Osteocyte (in vitro differentiated cells): Measurements from ENCODE around the gene WDR48. TPM values are rescaled to one million over a fixed set of nuclear protein-coding genes. Genes with fewer than 3 reads are reported as not detected.

Experiments
- DNase-seq: peaks from one replicate; pipeline ENCODE4 v3.0.0; 2021; ENCODE audit warnings: mixed read lengths; ENCODE audit not compliant: unreplicated experiment; ENCODE audit errors: extremely low spot score
- H3K27ac Mint-ChIP-seq: one replicate; pipeline ENCODE4 v1.8.0; 2021; ENCODE audit warnings: mild to moderate bottlenecking, mixed read lengths; ENCODE audit not compliant: unreplicated experiment
- H3K27me3 Mint-ChIP-seq: one replicate; pipeline ENCODE4 v1.8.0; 2021; ENCODE audit warnings: mixed read lengths; ENCODE audit not compliant: unreplicated experiment
- H3K36me3 Mint-ChIP-seq: one replicate; pipeline ENCODE4 v1.8.0; 2021; ENCODE audit warnings: mixed read lengths; ENCODE audit not compliant: unreplicated experiment
- H3K4me1 Mint-ChIP-seq: one replicate; pipeline ENCODE4 v1.8.0; 2021; ENCODE audit warnings: mixed read lengths; ENCODE audit not compliant: unreplicated experiment
- H3K4me3 Mint-ChIP-seq: one replicate; pipeline ENCODE4 v1.8.0; 2021; ENCODE audit warnings: mild to moderate bottlenecking, moderate library complexity, mixed read lengths; ENCODE audit not compliant: unreplicated experiment
- H3K9me3 Mint-ChIP-seq: one replicate; pipeline ENCODE4 v1.8.0; 2021; ENCODE audit warnings: mixed read lengths; ENCODE audit not compliant: unreplicated experiment
- CTCF ChIP-seq: fragments of 200-600 bp; sonication (generic); IDR thresholded peaks from 2 replicates; pipeline ENCODE4 v1.5.0; 2021; ENCODE audit warnings: antibody characterized with exemption, mild to moderate bottlenecking, moderate library complexity
- total RNA-seq: library from RNA; stranded (reverse); gene quantifications from 2 replicates; pipeline ENCODE4 v1.2.1, GENCODE V29; 2021

The WDR48 gene
- total RNA-seq, 1 donor from 2014 or later, result 45.4 TPM

GRCh38 chr3:39134305-39134704 lies 82.5 kb downstream of the WDR48 start:
- no peak for DNase-seq
- H3K36me3 Mint-ChIP-seq, result peaks cover 4% of the 10 kb centered on the region

GRCh38 chr3:39135170-39135805 lies 83.5 kb downstream of the WDR48 start:
- no peaks in the 10 kb centered on the region for H3K4me1 Mint-ChIP-seq
- H3K36me3 Mint-ChIP-seq, result peaks cover 2% of the 10 kb centered on the region
- no peak overlapping the region for H3K4me3 Mint-ChIP-seq
- no peak for TF ChIP-seq CTCF
- DNase-seq, result no peak
- H3K9me3 Mint-ChIP-seq, result no peaks in the 10 kb centered on the region
- no peaks in the 10 kb centered on the region for H3K27me3 Mint-ChIP-seq
- H3K27ac Mint-ChIP-seq, result no peak overlapping the region

More at GRCh38 chr3:39134305-39134704, 82.5 kb downstream of the WDR48 start:
- Mint-ChIP-seq H3K4me3 (no peak overlapping the region), H3K4me1 (no peaks in the 10 kb centered on the region), H3K9me3 (no peaks in the 10 kb centered on the region), H3K27ac (no peak overlapping the region), H3K27me3 (no peaks in the 10 kb centered on the region)
- TF ChIP-seq CTCF, result no peak

- Mint-ChIP-seq H3K4me1 (peaks cover 14% of the 10 kb centered on the region), H3K4me3 (no peak overlapping the region), H3K27me3 (no peaks in the 10 kb centered on the region), H3K27ac (no peak overlapping the region), H3K9me3 (no peaks in the 10 kb centered on the region), H3K36me3 (peaks cover 2% of the 10 kb centered on the region)
- no peak for TF ChIP-seq CTCF
- DNase-seq, result no peak
Observed at GRCh38 chr3:39136533-39137434, 85.0 kb downstream of the WDR48 start.

GRCh38 chr3:39137435-39137936 lies 85.7 kb downstream of the WDR48 start:
- TF ChIP-seq CTCF, result no peak
- Mint-ChIP-seq H3K36me3 (peaks cover 4% of the 10 kb centered on the region), H3K4me3 (no peak overlapping the region), H3K27me3 (no peaks in the 10 kb centered on the region), H3K9me3 (no peaks in the 10 kb centered on the region), H3K27ac (no peak overlapping the region), H3K4me1 (peaks cover 17% of the 10 kb centered on the region)
- DNase-seq, result no peak
